NCI-H2196 (cell line): ENCODE measurements around the gene KLHL29.

Experiments used
- DNase-seq: peaks from one replicate; lab custom pipeline; 2025; ENCODE audit not compliant: unreplicated experiment; lab: John Stamatoyannopoulos, UW

The KLHL29 gene

DNA sequence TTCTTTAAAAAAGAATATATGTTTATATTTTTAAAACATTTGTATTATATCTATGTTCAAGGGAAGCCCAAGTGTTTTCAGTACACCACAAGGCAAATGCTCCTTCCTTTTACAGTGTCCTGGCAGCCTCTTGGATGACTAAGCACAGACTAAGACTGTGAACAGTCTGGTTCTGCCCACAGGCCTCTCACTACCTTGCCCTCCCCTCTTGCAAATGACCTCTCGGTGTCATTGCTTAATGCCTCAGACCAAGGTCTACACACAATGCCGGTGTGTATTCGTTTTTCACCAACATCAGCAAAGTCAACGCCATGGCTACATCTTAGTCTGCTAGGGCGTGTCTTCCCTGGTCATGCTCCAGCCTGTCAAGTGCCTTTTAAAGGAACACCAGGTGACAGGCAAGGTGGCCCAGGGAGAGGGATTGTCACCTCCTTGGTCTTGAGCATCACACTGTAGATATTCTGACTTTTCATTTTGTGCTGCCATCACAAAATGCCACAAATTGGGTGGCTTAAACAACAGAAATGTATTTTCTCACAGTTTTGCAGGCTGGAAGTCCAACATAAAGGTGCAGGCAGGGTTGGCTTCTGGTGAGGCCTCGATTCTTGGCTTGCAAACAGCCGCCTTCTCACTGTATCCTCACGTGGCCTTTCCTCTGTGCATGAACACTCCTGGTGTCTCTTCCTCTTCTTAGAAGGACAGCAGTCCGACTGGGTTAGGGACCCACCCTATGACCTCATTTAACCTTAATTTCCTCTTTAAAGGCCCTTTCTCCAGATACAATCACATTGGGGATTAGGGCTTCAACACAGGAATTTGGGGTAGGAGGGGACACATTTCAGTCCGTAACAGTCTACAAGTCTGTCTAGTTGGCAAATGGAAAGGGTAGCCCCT, 266.5 kb downstream of the KLHL29 start:
- DNase-seq = no peak

DNA sequence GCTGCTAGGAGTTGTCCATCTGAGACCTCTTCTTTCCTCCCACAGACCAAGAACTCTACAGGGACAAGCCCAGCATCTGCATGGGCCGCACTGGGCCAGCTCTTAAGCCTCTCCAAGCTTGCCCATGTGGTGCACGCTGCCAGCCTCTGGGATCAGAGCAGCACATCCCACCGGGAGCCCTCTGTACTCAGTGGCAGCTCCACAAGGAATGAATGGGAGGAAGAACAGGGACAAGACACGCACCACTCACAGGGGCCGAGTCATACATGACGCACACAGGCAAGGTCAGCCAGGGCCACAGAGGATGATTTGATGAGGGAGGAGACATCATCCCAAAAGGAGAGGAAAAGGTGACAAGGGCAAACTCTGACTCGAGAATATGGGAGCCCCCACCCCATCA, 268.3 kb downstream of the KLHL29 start:
- no peak for DNase-seq

DNA sequence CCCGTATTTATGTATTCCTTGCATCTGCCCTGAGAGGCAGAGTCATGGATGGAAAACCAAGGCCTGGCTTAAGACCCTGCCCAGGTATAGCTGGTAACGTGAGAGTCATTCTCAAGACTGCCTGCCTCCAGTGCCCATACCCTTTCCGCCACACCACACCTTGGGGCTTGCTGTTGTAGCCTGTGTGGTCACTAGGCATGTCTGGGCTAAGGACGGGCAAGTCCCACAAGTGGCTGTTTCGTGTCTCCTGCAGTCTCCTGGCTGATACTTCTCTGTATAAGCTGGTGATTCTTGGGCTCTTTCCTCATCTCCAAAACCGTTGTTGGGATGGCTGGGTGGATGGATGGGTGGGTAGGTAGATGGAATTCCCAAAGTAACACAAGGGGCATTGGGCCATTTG, 269.8 kb downstream of the KLHL29 start:
- no peak for DNase-seq

DNA sequence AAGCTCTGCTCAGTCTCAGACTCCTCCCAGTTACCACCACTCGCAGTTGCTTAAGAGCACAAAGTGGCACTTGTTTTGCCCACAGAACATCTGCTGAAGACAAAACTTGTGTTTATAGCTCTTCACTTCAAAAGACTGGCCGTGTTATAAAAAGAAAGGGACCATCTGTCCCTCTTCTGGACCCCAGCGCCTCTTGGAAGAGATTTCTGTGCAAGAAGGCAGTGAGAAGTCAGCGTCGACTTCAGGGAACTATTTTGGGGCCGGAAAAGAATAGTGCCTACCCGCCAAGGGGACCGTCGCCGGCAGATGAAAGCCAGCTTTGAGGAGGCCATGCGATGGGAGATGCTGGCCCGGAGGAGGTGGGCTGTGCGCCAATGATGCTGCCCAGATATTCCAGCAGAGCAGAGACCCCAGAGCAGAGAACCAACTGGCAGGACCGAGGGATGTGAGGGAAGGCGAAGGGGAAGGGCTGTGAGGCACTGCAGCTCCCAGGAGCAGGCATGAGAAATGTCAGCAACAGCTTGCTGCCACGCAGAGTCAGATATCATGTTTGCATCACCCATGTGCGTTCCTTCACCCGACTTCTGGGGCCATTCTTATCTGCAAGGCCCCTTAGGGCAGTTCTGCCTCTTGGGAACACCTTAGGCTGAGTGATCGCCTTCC, 271.1 kb downstream of the KLHL29 start:
- DNase-seq = no peak

DNA sequence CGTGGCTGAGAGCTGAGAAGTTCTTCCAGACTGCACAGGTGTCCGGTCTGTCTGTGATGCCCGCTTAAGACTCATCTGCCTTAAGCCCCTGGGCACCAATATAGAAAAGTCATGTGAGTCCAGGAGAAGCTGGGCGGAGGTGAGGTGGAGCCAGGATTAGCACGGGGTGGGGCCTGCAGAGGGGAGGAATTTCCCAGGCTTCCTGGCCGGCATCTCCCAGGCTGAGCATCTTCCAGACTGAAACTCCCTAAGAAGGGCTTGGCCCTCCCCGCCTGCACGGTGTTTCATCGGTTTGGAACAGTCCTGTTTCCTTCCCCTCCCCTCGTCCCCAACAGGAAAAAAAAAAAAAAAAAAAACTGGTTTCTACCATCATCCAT, 271.6 kb downstream of the KLHL29 start:
- no peak for DNase-seq

DNA sequence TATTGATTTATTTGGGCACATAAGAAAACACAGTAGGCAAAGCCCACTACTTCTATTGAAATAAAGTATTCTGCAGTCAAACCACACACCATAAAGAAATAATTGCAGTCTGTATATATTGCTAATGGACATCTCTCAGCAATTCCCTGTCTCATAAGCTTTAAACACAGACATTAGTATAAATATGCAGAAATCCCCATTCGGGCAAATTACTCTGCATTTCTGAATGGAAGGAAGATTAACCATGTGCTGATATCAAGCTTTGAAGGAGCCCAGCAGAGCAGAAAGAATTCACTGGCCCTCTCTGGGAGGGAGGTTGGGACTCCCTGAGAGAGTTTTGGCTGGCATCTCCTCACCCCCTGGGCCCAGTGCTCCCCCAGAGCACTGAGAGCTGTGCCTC, 272.4 kb downstream of the KLHL29 start:
- no peak for DNase-seq

DNA sequence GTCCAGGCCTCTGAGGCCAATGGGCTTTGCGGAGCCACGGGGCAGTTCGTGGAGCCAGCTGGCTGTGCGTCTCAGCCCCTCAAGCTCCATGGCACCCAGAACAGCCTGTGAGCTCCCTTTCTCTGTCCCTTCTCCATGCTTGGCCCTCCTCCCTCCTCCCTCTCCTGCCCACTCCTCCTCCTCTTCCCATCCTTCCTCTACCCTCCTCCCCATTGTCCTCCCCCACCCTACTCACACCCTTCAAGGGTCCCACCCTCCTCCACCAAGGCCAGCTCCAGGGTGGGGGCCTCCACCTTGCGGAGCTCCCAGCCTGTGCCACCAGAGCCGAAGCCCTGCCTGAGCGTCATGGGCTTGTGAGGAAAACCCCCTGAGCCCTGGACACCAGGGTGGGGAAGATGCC, 273.0 kb downstream of the KLHL29 start:
- DNase-seq = no peak

DNA sequence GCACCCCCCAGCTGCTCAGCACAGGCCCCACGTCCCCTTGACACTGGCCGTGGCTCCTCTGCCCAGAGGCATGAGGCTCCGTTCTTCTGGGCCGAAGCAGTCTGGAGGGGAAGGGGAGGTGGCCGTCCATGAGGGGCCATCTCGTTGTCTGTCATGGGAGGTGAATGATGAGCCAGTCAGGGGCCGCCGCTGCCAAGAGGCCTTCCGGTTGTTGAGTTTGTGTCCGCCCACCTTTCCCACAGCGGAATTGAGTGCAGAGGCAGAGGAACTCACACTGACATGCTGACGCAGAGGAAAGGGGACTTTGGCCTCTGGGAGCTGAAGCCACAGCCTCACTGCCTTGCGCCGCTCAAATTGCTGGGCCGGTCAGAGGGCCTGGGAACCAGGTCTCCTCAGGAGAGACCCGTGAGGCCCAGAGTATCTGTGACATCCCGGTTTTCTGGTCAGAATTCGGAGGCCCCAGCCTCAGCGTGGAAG, 273.5 kb downstream of the KLHL29 start:
- DNase-seq = no peak

DNA sequence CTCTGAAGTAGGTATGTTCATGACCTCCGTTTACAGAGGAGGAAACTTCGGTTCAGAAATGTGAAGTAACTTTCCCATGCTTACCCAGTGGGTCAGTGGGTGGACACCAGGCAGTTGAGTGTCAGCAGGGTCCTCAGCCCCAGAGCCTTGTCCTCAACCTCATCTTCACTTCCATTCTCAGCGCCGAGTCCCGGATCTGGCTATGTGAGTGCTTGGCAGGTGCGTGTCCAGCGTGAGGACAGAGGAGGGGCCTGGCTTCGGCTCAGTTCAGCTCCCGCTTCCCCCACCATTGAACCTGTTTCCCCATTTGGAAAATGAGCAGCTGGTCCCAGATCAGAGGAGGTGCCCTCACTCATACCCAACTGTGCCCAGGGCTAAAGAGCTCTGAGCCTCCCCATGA, 274.3 kb downstream of the KLHL29 start:
- no peak for DNase-seq

DNA sequence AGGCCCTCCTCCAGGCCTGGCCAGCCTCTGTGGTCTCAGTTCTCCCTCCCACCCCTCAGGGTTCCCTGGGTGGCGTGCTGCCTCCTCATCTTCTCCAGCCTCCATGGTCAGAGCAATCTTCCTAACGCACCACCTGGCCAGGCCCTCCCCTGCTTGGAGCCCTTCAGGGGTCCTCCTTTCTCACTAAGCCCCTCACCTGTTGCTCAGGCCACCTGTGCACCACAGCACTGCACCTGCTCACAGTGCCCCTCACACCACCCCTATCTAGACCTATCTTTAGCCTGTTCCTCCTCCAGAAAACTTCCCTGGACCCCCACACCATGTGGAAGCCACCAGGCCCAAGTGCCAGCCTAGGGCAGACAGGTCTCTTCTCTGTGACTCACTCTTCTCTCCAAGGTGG, 274.8 kb downstream of the KLHL29 start:
- no peak for DNase-seq

DNA sequence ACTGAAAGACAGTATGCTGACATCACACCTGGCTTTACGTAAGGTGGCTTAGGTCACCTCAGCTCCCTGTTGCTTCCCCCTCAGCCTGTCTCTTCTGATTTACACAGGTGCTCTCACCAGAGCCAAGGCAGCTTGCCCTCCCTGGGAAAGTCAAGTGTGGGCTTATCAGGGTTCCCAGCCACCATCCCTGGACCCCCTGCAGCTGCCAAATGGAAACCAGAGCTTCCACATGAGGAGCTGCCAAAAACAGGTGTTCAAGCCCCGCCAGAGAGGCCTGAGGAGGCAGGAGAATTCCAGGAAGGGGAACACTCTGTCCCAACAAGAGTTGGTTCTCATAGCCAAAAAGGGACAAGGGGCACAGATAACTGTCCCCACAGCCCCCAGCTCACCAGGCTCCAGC, 275.3 kb downstream of the KLHL29 start:
- DNase-seq = no peak

DNA sequence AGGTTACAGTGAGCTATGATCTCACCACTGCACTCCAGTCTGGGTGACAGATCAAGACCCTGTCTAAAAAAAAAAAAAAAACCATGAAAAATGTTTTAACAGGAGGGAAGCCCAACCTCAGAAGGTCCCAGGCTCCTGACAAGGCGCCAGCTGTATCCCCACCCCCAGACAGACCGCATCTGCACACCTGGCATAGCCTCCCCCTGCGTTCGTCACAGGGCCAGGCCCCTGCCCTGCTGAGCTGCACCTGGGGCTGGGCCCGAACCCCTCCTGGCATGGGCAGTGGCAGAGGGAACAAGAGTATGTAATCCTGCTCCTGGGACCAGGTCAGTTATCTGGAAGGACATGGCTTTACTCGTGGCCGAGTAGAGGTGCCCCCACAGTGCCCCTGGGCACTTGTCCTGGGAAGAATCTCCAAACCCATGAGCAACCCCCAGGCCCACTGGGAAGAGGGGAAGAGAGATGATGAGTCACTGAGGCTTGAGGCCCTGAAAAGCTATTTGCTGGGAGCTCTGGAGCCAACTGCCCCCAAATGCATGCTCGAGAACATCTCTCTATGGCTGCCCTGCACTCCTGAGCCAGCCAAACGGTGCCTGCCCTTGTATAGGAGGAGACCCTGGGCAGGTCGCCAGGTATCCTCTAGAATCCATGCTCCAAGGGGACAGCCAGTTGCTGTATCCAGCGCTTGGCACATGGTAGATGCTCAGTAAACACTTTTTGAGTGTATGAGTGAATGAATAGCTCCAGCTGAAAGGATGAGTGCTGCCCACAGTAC, 276.5 kb downstream of the KLHL29 start:
- DNase-seq = no peak

DNA sequence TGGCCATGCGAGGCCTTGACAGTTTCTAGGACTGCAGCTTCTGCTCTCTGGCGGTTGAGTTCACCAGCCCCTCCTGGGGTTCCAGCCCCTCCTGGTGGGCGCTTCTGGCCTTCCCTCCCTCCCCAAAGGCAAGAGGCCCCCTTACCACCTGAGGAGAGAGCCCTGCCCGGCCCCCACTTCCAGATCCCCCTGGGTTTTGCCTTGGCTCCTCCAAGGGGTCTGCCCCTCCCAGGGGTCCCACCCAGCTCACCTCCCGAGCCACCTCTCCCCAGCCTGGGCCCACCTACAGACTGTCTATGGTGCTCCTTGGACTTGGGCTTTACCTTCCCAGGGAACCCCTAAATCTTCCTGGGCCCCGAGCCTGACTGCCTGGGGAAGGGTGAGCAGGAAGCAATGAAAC, 277.5 kb downstream of the KLHL29 start:
- DNase-seq = no peak

DNA sequence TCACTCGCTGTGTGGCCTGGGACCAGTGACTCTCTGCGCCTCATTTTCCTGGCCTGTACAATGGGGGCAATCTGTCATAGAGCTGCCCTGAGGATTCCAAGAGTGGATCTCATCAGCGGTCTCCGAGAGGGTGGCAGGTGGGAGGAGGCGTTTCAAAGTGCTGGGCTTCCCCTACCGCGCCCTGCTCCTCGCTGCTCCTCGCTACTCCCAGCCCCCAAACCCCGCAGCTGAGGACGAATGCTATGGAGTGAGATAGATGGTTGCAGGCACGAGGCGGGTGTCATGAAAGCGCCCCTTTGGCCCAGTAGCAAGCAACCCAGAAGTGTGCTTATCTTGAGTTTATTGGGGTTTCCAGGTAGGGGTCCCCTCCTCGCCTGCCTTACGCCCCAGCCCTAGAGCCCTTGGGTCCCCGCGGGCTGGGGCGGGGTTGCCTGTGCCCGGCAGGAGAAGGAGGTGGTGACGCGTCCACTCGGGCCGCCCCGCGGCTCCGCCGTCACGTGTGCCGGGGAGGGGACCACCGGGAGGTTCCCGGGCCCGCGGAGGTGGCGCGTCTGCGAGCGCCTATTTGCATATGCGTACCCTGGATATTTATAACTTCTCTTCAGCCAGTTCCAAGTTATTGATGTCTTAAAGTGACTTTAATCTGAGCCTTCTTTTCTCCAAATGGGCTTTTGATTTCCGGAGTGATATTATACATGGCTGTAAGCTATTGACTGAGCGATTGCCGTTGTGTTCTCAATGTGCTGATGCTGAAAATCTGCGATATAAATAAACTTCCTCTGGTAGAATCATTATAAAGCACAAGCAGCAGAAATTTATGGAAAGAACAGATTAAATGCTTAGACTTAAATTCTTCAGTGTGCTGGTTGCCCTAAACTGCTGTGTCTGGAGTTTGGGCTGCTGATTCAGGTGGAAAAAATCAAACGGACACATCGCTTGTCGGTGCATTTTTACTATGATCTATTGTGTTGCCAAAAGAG, 278.3 kb downstream of the KLHL29 start:
- no peak for DNase-seq

DNA sequence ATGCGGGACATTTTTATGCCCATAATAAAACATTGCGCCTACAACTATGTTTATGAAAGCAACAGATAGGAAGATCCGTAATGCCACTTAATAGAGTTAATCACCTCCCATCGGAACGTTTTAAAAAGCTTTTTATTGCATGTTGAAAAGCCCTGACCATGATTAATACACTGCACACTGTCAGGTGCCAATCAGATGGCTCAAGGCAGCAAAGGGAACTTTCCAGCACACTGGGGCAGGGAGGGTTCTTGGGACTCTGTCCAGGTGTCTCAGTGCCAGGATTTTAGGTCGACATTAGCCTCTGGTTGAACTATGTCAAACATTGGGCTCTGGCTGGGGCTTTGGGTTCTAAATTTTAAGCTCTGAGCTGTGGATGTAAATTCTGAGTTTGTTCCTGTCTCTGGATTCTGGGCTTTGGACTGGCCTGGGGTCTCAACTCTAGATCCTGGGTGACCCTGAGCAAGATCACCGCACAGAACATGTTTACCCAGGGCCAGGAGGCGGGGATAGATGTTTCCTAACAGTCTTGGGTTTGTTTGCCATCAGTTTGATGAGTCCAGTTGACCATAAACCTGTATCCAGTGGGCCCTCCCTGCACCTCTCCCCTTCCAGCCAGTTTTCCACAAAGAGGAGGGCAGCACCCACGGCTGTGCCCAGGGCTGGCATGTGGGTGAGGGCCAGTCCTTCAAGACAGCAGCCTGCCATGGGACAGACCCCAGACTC, 279.2 kb downstream of the KLHL29 start:
- no peak for DNase-seq

DNA sequence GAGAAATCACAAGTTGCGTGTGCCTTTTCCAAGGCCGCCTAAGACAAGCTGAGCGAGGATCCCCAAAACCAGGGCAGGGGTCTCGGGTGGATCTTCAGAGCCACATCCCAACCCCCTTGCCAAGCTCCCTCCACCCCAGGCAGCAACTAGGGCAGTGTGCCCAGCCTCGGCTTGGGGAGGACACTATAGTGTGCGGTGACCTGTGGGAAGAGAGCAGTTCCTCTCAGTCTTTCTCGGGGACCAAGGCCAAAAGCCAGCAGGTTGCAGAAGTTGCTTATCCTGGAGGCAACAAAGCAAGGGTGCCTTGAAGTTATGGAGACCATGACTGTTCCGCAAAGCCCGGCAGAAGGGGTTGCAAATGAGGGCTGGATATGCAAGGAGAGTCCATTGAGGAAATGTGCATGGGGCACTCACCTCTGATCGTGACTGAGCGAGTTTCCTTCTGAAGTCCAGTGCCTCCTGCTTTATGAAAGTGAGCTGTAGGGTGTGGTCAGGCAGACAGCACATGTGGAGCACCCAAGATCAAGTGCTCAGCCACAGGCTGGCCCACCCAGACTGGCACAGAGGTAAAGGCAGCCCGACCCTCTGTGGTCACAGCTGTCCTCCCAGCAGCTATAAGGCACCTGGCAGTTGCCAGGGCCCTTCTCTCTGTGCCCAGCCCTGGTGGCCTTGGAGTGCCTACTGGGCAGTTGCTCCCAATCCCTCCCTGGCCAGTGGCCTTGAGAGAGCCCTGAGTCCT, 281.4 kb downstream of the KLHL29 start:
- no peak for DNase-seq

DNA sequence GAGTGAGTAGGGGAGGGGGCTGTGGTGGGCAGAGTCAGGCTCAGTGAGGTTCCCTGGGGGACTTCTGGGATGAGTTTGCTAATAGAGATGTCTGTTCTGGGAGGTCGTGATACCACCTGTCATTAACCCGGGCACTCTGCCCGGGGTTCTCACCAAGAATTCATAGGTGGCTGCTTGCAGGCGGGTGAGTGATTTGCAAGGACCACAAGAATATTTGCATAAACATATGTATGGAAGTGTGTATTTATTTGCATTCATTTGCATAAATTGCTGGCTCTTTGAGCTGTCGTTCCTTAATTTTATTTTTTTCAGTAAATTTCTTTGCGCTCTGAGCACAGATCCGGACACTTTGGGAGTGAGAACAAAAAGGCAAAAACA, 282.0 kb downstream of the KLHL29 start:
- no peak for DNase-seq

DNA sequence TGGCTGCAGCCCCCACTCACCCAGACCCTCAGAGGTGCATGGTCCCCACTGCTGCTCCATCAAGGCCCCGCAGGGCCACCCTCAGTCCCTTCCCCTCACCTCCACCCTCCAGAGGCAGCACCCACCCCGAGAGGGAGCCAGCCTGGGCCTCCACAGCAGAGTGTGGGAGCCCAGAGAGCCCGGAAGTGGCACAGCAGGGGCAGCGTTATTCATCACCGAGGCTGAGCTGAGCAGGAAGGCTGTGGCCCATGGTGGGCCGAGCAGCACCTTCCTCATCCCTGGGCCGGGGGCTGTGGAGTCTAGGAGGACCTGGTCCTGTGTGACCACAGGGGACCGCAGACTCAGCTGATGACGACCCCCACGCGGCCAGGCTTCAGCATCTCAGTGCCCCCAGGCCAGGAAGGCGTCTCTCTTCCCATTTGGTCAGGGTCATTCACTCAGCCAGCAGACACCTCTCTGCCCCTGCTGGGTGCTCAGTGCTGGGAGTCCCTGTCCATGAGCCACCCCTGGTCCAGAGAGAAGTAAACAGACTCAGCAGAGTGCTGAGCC, 283.9 kb downstream of the KLHL29 start:
- DNase-seq = no peak
